Iris pigment epithelial cell (primary cell): ENCODE data around the gene TOM1L2.
A peak's percentile ranks its signal among the peaks of the same experiment; 100 is the strongest.

Experiments
- DNase-seq: peaks from one replicate; pipeline ENCODE4 v3.0.0-alpha.2; 2011; ENCODE audit warnings: low read depth

The TOM1L2 gene

DNA sequence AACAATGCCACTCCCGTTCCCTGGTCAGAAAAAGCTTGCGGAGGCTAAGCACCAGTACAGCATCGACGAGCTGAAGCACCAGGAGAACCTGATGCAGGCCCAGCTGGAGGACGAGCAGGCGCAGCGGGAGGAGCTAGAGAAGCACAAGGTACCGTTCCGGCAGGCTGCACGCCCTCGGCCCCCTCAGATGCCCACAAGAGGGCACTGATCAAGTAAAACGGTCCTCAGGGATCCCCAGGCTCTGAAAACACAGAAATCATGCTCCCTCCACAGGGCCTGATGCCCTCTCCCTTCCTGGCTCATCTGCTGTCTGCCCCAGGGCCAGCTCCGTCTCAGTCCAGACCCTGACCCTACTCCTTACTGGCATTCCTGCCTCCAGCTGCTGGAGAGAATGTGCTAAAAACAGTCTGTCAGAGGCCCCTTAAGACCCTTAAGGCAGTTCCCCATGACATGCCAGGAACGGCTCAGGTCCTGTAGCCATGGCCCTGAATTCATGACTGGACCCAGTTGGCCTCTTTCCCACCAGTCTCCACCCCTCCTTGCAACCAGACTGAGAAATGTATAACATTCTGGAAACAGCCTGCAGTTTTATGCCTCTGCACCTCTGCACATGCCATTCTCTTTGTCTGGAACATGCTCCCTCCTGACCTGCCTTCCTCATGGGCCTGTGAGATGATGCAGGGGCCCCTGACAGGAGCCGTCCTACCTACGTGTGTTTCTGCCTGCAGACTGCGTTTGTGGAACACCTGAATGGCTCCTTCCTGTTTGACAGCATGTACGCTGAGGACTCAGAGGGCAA lies 22.3 kb upstream of the TOM1L2 start:
- DNase-seq, result peak; percentile 31

DNA sequence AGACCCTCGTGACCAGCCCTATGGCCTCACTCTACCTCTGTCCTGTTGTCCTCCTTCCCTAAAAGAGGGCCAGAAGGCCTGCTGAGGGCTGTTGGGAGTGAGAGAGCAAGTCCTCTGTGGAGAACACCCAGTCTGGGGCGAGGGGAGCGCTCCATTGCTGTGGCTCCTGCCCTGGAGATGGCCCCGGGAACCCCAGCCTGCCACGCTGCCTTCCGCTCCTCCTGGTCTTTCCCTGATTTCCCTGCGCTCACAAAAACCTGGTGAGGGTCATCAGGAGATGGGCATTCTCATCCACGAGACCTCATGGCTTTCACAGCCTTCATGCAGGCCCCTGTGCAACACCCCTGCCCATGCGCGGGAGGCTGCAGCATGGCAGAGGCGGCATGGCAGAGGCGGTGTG lies 21.7 kb upstream of the TOM1L2 start:
- DNase-seq, result no peak

DNA sequence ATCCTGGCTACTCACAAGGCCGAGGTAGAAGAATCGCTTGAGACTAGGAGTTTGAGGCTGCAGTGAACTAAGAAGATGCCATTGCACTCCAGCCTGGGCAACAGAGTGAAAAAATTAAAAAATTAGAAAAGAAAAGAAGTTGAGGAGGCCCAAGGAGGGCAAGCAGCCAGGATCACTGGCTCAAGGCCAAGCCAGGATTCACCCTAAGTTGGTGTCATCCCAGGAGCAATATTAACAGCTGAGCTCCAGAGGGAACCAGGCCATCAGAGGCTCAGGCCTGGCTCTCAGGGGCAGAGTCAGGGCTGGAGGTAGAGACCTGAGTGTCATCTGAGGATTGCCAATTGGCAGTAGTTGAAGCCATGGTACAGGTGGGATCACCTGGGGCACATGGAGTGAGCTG lies 21.2 kb upstream of the TOM1L2 start:
- DNase-seq, result no peak

DNA sequence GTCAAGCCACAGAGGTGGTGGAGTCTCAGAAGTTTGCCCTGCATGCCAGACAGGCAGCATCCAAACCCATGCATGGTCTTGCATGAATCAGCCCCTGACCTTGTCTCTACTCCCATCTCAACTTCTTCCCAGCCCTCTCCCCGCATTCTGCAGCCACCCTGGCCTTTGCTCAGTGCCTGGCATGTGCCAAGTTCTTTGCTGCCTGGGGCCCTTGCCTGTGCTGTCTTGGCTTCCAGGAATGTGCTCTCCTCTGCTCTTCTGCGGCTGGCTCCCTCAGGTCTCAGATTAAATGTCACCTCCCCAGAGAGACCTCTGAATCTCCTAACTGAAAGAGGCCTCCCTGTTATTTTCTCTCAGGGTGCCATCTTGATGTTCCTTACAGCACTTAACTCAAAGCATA lies 18.1 kb upstream of the TOM1L2 start:
- DNase-seq, result no peak

DNA sequence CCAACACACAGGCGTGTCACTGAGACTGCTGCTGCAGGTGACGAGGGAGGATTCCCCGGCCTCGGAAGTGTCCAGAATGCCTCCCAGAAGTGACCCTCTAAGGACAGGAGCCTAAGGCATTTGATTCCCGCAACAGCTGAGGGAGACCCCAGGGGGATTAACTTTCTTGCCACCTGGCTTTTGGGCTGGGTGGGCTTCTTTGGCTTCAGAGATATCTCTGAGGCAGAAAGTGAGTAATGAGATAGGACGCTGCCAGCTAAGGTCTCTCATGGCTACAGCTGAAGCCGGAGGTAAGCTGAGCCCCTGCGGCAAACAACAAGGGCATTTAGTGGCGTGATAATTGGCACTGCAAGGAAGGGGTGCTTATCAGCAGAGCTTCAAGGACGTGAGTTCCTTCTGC lies 17.4 kb upstream of the TOM1L2 start:
- DNase-seq, result no peak

GRCh38 chr17:17989081-17989480 lies 16.9 kb upstream of the TOM1L2 start:
- no peak for DNase-seq

GRCh38 chr17:17988427-17988945 lies 16.3 kb upstream of the TOM1L2 start:
- DNase-seq, result no peak

DNA sequence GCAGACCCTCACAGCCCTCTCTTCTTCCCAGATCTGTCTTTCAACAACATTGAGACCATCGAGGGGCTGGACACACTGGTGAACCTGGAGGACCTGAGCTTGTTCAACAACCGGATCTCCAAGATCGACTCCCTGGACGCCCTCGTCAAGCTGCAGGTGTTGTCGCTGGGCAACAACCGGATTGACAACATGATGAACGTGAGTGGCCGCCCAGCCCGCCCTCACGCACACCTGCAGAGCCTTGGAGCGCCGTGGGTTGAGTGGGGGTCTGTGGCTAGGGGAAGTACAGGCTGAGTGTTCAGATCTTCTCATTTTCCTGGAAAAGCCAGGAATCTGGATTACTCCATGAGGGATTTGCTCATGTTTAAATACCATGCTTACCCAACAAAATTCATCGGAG lies 15.7 kb upstream of the TOM1L2 start:
- DNase-seq, result no peak

- no peak for DNase-seq
These were observed 15.1 kb upstream of the TOM1L2 start for GRCh38 chr17:17987187-17987896.

GRCh38 chr17:17985555-17985954 lies 13.4 kb upstream of the TOM1L2 start:
- no peak for DNase-seq

DNA sequence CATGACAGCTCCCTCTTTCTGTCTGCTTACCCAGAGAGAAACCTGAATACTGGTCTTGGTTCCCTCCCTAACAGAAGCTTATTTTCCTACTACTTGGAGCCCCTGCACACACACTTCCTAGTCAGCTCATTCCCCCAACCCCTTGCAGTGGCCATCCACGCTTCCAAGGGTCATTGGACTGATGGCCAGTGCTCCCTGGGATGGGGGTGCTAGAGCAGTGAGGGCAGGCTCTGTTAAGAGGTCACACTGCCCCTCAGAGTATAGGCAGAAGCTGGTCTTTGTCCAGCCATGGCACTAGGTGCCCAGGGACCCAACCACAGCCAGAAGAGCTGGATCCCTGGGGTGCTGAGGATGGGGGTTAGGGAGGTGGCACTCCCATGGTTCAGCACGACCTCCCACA lies 13.0 kb upstream of the TOM1L2 start:
- DNase-seq, result no peak

GRCh38 chr17:17983776-17984175 lies 11.6 kb upstream of the TOM1L2 start:
- no peak for DNase-seq

DNA sequence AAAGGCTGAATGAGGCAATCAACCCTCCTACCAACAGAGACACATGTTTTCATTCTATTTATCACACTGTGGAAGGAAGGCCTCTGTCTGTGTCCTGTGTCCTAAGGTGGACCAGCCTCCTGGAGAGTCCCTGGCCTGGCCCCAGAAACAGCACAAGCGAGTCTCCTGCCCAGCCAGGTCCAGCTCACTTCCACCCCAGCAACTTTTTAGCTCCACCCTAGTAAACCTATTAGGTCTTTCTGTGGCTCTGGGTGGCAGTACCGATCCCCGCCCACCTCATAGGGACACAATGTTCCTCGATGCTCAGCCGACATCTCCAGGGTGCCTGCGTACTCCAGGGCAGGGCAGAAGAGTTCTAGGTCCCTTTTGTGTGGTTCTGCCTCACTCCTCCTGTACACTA lies 11.2 kb upstream of the TOM1L2 start:
- DNase-seq, result no peak

DNA sequence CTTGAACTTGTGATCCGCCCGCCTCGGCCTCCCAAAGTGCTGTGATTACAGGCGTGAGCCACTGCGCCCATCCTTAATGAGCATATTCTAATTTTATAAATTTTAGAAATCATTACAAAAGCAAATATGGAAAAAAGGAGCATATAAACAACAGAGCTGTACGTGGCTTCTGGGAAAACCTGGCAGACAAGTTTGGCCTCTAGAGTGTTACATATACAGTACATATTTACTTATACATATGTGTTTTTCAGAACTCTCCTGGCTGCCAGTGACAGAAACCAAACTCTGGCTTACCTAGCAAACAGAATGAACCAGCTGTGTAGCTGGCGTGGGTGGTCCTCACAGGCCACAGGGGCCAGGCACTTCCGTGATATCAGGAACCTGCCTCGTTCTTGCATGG lies 10.6 kb upstream of the TOM1L2 start:
- DNase-seq, result no peak

- DNase-seq, result no peak
These were observed 9.1 kb upstream of the TOM1L2 start for GRCh38 chr17:17981330-17981729.

- no peak for DNase-seq
These were observed 7.6 kb upstream of the TOM1L2 start for GRCh38 chr17:17979778-17980177.

DNA sequence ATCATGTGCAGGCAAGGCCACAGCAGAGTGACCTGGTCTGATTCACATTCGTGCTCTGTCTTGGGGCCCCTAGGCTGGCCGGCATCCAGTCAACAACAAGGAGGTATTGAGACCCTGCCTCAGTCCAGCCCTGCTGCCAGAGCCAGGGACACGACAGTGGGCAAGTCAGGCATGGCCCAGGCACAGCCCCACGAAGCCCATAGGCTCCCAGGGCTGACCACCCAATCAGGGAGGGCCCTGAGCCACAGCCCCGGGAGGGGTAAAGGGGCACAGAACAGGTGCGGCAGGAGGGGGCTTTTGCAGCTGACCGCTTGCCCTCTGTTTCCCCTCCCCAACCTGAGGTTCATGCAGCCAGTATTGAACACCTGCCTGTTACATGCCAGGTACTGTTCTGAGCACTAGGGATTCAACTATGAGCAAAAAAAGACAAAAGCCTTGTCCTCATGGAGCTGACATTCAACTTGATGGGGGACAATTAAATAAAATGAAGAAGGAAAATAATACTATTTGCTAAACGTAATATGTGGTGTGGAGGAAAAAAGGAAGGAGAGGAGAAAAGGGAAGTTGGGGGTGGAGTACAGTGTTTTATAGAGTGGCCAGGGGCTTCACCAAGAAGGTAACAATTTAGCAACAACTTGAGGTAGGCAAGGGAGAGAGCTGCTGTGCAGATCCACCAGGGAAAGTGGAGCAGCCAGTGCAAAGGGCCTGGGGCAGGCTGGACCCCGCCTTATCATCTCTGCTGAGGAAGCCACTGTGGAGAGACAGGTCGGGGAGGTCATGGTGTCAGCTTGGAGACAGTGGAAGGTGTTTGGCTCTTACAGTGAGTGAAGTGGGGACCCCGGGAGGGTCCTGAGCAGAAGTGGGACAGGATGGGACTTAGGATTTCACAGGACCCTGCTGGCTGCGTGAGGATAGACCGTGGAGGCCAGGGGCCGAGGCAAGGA lies 6.6 kb upstream of the TOM1L2 start:
- no peak for DNase-seq

DNA sequence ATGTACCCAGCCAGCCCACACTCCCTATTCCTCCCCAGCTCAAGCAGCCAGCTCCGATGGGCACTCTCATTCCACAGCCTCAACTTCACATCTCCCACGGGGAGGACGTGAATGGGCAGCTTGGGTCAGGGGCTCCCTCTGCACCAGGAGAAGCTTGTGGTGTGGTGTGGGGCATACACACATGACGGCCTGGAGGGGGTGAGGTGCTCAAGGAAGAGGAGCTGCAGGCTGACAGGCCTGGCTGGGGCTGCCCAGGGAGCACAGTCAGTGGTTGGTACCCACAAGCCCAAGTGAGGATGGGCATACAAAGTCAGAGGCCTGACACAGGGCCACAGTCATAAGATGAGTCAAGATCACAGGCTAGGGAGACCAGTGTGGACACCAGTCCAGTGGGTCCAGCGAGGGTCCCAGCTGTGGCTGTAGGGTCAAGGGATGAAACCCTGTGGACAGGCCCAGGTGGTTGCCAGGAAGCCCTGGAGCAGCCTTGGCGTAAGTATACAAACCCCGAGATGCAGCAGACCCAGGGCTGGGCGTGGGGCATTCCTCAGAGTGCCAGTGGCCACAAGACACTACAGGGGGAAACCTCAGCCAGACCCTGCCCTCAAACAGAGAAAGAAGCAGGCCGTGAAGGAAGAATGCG lies 4.9 kb upstream of the TOM1L2 start:
- DNase-seq, result no peak

DNA sequence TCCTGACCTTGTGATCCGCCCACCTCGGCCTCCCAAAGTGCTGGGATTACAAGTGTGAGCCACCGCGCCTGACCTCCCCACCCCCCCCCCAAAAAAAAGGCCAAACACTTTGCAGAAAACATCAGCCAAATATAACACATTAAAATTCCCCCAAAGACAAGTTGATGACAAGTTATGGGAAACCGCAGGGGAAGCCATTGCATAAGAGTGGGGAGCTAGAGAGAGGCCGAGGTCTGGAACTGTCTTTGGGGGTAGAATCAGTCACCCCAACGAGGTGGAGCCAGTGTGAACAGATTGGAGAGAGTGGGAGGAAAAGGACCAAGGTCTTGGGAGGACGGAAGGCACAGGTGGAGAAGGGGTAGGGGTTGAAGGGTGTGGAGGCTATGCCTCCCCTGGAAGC lies 3.2 kb upstream of the TOM1L2 start:
- no peak for DNase-seq

GRCh38 chr17:17972952-17973254 lies 703 bp upstream of the TOM1L2 start:
- no peak for DNase-seq

- DNase-seq, result no peak
These were observed 622 bp downstream of the TOM1L2 start for GRCh38 chr17:17971431-17972125.
